Central memory CD8-positive, alpha-beta T cell (primary cell): Measurements from ENCODE around the gene PRKACG.

ENCODE experiments used
- ATAC-seq: fragments of 150-1000 bp; cut with Tn5 transposase; replicated peaks from 2 replicates; pipeline ENCODE4 v1.10.0; 2022; ENCODE audit warnings: mild to moderate bottlenecking, moderate FRiP score, moderate number of reproducible peaks; ENCODE audit not compliant: poor library complexity, severe bottlenecking; ENCODE audit errors: extremely low read depth
- DNase-seq, 2 donors: peaks; one replicate each; pipeline ENCODE4 v3.0.0; 2021; ENCODE audit warnings: low spot score in 2 of 2
- H3K27ac Mint-ChIP-seq: one replicate; pipeline ENCODE4 v1.8.0; 2022; ENCODE audit warnings: low read depth, mild to moderate bottlenecking, moderate library complexity, mixed read lengths
- H3K27me3 Mint-ChIP-seq: one replicate; pipeline ENCODE4 v1.8.0; 2022; ENCODE audit warnings: mixed read lengths
- H3K36me3 Mint-ChIP-seq: one replicate; pipeline ENCODE4 v1.8.0; 2022; ENCODE audit warnings: mild to moderate bottlenecking, moderate library complexity, mixed read lengths; ENCODE audit not compliant: insufficient read depth
- H3K4me1 Mint-ChIP-seq: one replicate; pipeline ENCODE4 v1.8.0; 2022; ENCODE audit warnings: mixed read lengths
- H3K4me3 Mint-ChIP-seq: one replicate; pipeline ENCODE4 v1.8.0; 2022; ENCODE audit warnings: mild to moderate bottlenecking, moderate library complexity, mixed read lengths
- H3K9me3 Mint-ChIP-seq: one replicate; pipeline ENCODE4 v1.8.0; 2022; ENCODE audit warnings: mixed read lengths

The PRKACG gene

GRCh38 chr9:69018737-69019136 is 4.8 kb upstream of the PRKACG start:
- H3K27me3 Mint-ChIP-seq, result peaks cover 8% of the 10 kb centered on the region
- DNase-seq, result no peak
- no peak for ATAC-seq
- H3K36me3 Mint-ChIP-seq, result no peaks in the 10 kb centered on the region
- no peaks in the 10 kb centered on the region for H3K9me3 Mint-ChIP-seq
- peaks cover 14% of the 10 kb centered on the region for H3K4me1 Mint-ChIP-seq
- no peak overlapping the region for H3K4me3 Mint-ChIP-seq
- no peak overlapping the region for H3K27ac Mint-ChIP-seq

DNA sequence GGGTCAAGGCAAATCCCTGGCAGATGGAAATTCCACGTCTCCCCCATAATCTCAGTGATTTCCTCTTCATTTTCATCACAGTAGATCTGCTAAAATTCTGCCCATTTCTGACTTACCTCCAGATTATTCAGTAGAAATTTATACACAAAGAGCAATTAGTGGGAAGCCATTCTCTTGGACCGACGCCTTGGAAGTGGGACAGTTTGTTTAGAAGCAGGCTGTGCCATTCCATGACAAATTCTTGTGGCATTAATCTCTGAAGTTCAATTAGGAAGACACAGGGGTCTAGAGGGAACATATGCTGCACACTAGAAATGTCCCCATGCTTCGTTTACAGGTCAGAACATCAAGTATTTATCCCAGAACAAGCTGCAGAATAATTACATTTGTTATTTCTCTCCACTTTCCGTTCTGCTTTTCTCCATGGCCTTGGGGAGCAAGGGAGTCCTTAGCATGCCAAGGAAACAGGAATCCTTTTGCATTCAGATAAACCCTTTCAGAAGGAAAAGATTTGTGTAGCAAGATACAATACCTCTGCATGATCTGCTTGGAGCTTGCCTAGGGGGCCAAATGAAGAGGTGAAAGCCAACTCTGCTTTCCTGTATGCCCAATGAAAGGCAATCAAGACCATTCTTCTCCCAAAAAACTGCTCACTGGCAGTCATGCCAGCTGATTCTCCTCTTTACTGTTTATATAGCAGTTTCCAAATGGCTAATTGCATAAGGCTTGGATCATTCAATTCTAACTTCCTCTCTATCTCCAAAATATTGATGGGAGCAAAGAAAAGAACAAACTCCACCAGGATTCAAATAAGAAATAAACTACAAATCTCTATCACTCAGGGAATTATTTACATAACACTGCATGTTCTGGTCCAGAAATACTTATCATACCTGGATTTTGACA is 2.5 kb upstream of the PRKACG start:
- no peak overlapping the region for H3K4me3 Mint-ChIP-seq
- ATAC-seq (no peak), DNase-seq (no peak)
- peaks cover 21% of the 10 kb centered on the region for H3K4me1 Mint-ChIP-seq
- no peak overlapping the region for H3K27ac Mint-ChIP-seq
- H3K27me3 Mint-ChIP-seq, result peaks cover 17% of the 10 kb centered on the region
- no peaks in the 10 kb centered on the region for H3K36me3 Mint-ChIP-seq
- no peaks in the 10 kb centered on the region for H3K9me3 Mint-ChIP-seq

DNA sequence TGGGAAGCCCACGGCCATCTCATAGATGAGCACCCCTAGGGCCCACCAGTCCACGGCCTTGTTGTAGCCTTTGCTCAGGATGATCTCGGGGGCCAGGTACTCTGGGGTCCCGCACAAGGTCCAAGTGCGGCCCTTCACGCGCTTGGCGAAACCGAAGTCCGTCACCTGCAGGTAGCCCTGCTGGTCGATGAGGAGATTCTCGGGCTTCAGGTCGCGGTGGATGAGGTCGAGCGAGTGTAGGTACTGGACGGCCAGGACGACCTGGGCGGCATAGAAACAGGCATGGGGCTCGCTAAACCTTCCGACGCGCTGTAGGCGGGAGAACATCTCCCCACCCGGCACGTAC is 558 bp downstream of the PRKACG start:
- H3K36me3 Mint-ChIP-seq, result no peaks in the 10 kb centered on the region
- H3K9me3 Mint-ChIP-seq, result no peaks in the 10 kb centered on the region
- no peak for ATAC-seq
- peaks cover 7% of the 10 kb centered on the region for H3K4me1 Mint-ChIP-seq
- H3K4me3 Mint-ChIP-seq, result no peak overlapping the region
- H3K27ac Mint-ChIP-seq, result no peak overlapping the region
- DNase-seq, result no peak
- peaks cover 25% of the 10 kb centered on the region for H3K27me3 Mint-ChIP-seq

GRCh38 chr9:69012696-69013381 is 1.1 kb downstream of the PRKACG start:
- H3K4me3 Mint-ChIP-seq, result no peak overlapping the region
- DNase-seq (no peak), ATAC-seq (no peak)
- H3K27ac Mint-ChIP-seq, result no peak overlapping the region
- H3K27me3 Mint-ChIP-seq, result peaks cover 30% of the 10 kb centered on the region
- no peaks in the 10 kb centered on the region for H3K36me3 Mint-ChIP-seq
- H3K9me3 Mint-ChIP-seq, result no peaks in the 10 kb centered on the region
- peaks cover 7% of the 10 kb centered on the region for H3K4me1 Mint-ChIP-seq

DNA sequence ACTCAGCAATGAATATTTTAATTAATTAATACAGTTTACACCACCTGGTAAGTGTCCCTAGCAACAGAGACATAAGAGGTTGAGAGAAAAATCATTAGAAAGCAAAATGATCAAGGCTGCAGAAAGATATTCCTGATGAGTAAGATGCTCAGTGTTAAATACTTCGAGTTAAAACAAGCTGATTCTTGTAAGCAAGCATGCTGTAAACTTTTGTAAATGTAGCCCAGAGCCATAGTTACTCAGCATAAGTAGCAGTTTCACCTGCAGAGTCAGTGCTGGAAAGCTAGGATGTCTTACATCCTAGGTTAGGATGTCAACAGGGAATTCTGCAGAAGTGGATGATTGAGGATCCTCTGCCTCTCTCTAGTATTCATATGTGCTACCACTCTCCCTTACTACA is 4.2 kb downstream of the PRKACG start:
- H3K4me3 Mint-ChIP-seq, result no peak overlapping the region
- H3K9me3 Mint-ChIP-seq, result no peaks in the 10 kb centered on the region
- H3K27ac Mint-ChIP-seq, result no peak overlapping the region
- H3K27me3 Mint-ChIP-seq, result peaks cover 48% of the 10 kb centered on the region
- ATAC-seq (no peak), DNase-seq (no peak)
- H3K4me1 Mint-ChIP-seq, result peaks cover 7% of the 10 kb centered on the region
- H3K36me3 Mint-ChIP-seq, result no peaks in the 10 kb centered on the region

DNA sequence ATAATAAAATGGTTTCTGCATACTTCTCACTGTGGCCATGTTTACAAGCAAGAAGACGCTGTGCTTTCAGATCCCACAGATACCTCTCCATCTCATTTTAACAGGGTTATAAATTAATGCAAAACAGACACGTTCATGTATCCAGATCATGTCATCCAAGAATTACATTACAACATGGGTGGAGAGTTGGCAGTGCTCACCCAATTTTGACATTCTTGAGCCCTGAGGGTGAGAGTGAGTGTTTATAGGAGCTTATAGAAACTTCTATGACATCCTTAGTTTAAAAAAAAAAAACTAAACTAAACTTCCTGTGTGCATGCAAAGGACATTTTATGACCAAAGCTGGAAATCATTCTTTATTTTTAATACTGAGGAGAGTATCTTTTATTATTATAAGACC is 9.1 kb downstream of the PRKACG start:
- H3K9me3 Mint-ChIP-seq, result no peaks in the 10 kb centered on the region
- H3K4me1 Mint-ChIP-seq, result peaks cover under 1% of the 10 kb centered on the region
- DNase-seq (no peak), ATAC-seq (no peak)
- no peak overlapping the region for H3K27ac Mint-ChIP-seq
- H3K4me3 Mint-ChIP-seq, result no peak overlapping the region
- peaks cover 34% of the 10 kb centered on the region for H3K27me3 Mint-ChIP-seq
- H3K36me3 Mint-ChIP-seq, result no peaks in the 10 kb centered on the region

GRCh38 chr9:69003051-69003450 is 10.9 kb downstream of the PRKACG start:
- Mint-ChIP-seq H3K9me3 (no peaks in the 10 kb centered on the region), H3K4me3 (no peak overlapping the region), H3K36me3 (no peaks in the 10 kb centered on the region), H3K4me1 (peaks cover 7% of the 10 kb centered on the region), H3K27ac (no peak overlapping the region), H3K27me3 (peaks cover 31% of the 10 kb centered on the region)
- no peak for DNase-seq
- ATAC-seq, result no peak

DNA sequence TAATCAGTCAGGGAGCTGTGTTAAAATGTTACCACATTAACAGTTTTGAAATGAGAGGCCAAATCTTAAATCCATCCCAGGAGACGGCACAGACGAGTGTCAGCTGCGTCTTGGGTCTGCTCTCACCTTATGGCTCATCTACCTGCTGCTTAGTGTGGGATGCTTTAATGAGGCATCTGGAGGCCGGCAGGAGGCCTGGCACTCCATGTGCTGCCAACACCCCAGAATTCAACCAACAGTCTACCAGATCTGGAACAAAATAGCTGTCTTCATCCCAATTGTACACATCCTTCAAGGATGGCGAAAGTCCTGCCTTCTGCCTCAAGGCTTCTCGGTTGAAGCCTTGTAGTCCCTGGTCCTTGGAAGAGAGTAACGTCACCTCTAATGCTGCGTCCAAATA is 12.0 kb downstream of the PRKACG start:
- peaks cover 7% of the 10 kb centered on the region for H3K4me1 Mint-ChIP-seq
- no peak overlapping the region for H3K27ac Mint-ChIP-seq
- no peak overlapping the region for H3K4me3 Mint-ChIP-seq
- H3K36me3 Mint-ChIP-seq, result no peaks in the 10 kb centered on the region
- H3K27me3 Mint-ChIP-seq, result peaks cover 24% of the 10 kb centered on the region
- H3K9me3 Mint-ChIP-seq, result no peaks in the 10 kb centered on the region
- DNase-seq (no peak), ATAC-seq (no peak)

DNA sequence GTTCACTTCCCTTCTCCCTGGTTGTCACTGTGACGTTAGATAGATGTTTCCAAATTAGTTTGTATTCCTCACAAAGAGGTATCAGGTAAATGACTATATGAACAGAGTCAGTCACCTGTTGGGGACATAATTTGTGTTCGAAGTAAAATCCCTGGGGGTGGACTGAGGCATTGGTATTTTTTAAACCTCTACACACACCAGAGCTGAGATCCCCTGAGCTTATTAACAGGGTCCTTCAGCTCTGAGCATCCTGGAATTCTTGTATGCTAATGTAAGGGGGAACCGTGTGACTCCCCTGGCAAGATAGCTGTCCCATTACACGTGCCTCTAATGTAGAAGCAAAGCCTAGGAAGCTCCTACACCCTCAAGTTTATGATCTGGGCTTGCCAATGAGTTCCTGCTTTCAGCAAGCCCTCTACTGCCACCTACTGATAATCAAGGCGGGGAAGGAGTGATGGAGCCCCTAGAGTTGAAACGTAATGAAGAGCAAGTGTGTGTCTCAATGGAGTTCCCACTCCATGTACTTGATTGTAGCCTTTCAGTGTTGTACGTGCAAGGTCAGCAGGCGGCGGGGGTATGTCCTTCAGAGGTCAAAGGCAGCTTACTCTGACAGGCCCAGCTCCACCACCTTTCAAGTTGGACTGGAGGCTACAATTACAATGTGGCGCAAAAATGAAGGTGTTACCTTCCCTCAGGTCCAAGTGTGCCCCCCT is 14.4 kb downstream of the PRKACG start:
- peak; percentile 73 for ATAC-seq
- Mint-ChIP-seq H3K27me3 (peaks cover 10% of the 10 kb centered on the region), H3K36me3 (no peaks in the 10 kb centered on the region), H3K4me1 (peaks cover 12% of the 10 kb centered on the region), H3K9me3 (no peaks in the 10 kb centered on the region), H3K4me3 (no peak overlapping the region), H3K27ac (no peak overlapping the region)
- DNase-seq, result peak; percentile 29 to 47

DNA sequence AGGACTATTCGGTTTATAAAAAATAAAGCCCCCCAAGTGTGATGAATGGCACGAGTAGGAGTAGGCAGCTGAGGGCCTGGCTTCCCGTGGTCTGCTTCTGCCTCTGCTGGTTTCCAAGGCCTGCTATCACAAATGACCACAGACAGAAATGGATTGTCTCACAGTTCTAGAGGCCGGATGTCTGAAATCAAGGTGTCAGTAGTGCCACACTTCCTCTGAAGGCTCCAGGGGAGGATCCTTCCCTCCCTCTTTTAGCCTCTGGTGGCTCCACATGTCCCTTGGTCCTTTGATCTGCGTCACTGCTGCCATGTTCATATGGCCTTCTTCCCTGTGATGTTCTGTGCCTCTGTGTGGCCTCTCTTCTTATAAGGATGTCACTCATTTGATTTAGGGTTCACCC is 15.1 kb downstream of the PRKACG start:
- ATAC-seq, result peak; percentile 48
- H3K4me3 Mint-ChIP-seq, result no peak overlapping the region
- peaks cover 10% of the 10 kb centered on the region for H3K27me3 Mint-ChIP-seq
- no peaks in the 10 kb centered on the region for H3K36me3 Mint-ChIP-seq
- DNase-seq, result no peak
- no peaks in the 10 kb centered on the region for H3K9me3 Mint-ChIP-seq
- H3K27ac Mint-ChIP-seq, result no peak overlapping the region
- peaks cover 12% of the 10 kb centered on the region for H3K4me1 Mint-ChIP-seq

DNA sequence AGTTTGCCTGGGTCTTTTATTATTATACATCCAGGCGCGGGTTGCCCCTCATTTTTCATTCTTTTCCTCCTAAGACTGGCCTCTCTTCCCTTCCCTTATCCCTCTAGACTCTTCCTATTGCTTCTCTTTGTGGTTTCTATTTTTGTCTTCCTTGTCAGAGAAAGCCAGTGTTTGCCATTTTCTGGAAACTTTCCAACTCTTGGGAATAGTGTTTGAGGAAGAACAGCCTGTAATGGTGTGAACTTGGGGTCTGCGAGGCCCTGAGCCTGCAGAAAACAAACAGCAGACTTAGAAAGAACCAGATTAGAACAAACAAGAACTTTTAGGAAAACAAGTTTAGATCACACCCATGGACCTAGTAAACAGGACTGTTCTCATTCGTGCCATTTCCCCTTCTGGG is 15.5 kb downstream of the PRKACG start:
- ATAC-seq, result no peak
- Mint-ChIP-seq H3K36me3 (no peaks in the 10 kb centered on the region), H3K27me3 (peaks cover 10% of the 10 kb centered on the region), H3K9me3 (no peaks in the 10 kb centered on the region), H3K27ac (no peak overlapping the region), H3K4me3 (no peak overlapping the region), H3K4me1 (peaks cover 12% of the 10 kb centered on the region)
- DNase-seq, result no peak

GRCh38 chr9:68997666-68998065 is 16.2 kb downstream of the PRKACG start:
- ATAC-seq (no peak), DNase-seq (no peak)
- peaks cover 12% of the 10 kb centered on the region for H3K4me1 Mint-ChIP-seq
- H3K27me3 Mint-ChIP-seq, result peaks cover 10% of the 10 kb centered on the region
- H3K9me3 Mint-ChIP-seq, result no peaks in the 10 kb centered on the region
- no peak overlapping the region for H3K27ac Mint-ChIP-seq
- no peaks in the 10 kb centered on the region for H3K36me3 Mint-ChIP-seq
- H3K4me3 Mint-ChIP-seq, result no peak overlapping the region
